ENCODE data around the gene BDP1.

DNA sequence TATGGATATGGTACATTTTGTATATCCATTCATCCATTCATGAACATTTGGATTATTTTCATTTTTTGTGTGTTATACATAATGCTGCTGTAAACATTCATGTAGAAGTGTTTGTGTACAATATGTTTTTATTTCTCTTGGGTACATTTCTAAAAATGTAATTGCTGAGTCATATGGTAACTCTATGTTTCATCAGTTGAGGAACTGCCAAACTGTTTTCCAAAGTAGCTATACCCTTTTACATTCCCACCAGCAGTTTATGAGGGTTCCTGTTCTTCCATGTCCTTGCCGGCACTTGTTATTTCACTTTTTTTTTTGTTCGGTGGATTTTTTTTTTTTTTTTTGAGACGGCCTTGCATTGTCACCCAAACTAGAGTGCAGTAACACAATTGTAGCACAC is 77.7 kb downstream of the BDP1 start:
- TF ChIP-seq, protein P1, sequence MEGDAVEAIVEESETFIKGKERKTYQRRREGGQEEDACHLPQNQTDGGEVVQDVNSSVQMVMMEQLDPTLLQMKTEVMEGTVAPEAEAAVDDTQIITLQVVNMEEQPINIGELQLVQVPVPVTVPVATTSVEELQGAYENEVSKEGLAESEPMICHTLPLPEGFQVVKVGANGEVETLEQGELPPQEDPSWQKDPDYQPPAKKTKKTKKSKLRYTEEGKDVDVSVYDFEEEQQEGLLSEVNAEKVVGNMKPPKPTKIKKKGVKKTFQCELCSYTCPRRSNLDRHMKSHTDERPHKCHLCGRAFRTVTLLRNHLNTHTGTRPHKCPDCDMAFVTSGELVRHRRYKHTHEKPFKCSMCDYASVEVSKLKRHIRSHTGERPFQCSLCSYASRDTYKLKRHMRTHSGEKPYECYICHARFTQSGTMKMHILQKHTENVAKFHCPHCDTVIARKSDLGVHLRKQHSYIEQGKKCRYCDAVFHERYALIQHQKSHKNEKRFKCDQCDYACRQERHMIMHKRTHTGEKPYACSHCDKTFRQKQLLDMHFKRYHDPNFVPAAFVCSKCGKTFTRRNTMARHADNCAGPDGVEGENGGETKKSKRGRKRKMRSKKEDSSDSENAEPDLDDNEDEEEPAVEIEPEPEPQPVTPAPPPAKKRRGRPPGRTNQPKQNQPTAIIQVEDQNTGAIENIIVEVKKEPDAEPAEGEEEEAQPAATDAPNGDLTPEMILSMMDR (IDR thresholded peaks at IDR 0.05) = no peak
- TF ChIP-seq SIN3A (IDR thresholded peaks at IDR 0.05; ENCODE audit: borderline replicate concordance, low read depth, low read length) = no peak
- TF ChIP-seq EZH2phosphoT487 (IDR thresholded peaks at IDR 0.05; ENCODE audit: borderline replicate concordance, low read depth) = no peak
- TF ChIP-seq POLR2AphosphoS5 (IDR thresholded peaks at IDR 0.05; ENCODE audit: low read depth, low read length) = no peak
- TF ChIP-seq MXI1 (IDR thresholded peaks at IDR 0.05; ENCODE audit: low read depth, low read length) = no peak
- no peak for TF ChIP-seq USF2 (IDR thresholded peaks at IDR 0.05; ENCODE audit: borderline replicate concordance, low read depth, low read length)
- TF ChIP-seq CHD2 (IDR thresholded peaks at IDR 0.05; ENCODE audit: low read length, partially characterized antibody) = no peak
- TF ChIP-seq, protein P2, sequence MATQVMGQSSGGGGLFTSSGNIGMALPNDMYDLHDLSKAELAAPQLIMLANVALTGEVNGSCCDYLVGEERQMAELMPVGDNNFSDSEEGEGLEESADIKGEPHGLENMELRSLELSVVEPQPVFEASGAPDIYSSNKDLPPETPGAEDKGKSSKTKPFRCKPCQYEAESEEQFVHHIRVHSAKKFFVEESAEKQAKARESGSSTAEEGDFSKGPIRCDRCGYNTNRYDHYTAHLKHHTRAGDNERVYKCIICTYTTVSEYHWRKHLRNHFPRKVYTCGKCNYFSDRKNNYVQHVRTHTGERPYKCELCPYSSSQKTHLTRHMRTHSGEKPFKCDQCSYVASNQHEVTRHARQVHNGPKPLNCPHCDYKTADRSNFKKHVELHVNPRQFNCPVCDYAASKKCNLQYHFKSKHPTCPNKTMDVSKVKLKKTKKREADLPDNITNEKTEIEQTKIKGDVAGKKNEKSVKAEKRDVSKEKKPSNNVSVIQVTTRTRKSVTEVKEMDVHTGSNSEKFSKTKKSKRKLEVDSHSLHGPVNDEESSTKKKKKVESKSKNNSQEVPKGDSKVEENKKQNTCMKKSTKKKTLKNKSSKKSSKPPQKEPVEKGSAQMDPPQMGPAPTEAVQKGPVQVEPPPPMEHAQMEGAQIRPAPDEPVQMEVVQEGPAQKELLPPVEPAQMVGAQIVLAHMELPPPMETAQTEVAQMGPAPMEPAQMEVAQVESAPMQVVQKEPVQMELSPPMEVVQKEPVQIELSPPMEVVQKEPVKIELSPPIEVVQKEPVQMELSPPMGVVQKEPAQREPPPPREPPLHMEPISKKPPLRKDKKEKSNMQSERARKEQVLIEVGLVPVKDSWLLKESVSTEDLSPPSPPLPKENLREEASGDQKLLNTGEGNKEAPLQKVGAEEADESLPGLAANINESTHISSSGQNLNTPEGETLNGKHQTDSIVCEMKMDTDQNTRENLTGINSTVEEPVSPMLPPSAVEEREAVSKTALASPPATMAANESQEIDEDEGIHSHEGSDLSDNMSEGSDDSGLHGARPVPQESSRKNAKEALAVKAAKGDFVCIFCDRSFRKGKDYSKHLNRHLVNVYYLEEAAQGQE (IDR thresholded peaks at IDR 0.05; ENCODE audit: low read depth, low read length) = no peak
